Body of pancreas (tissue), 4 donors: ENCODE measurements around the gene PNISR. TPM values are rescaled to one million over a fixed set of nuclear protein-coding genes. Genes with fewer than 3 reads are reported as not detected.

ENCODE experiments used
- ATAC-seq: fragments of 150-250 bp; one replicate; pipeline ENCODE4 v1.9.1; 2016
- DNase-seq, 4 donors: peaks; one replicate each; pipeline ENCODE4 v3.0.0-alpha.2; 2019
- H3K27ac ChIP-seq, 4 donors: fragments of 200-600 bp; sonication (generic); 1 replicate in 3 of 4; 2 replicates in 1 of 4; pipeline versions ENCODE4 v1.5.1 to v1.6.1; 2016 to 2019; ENCODE audit warnings: mild to moderate bottlenecking in 1 of 4, mixed read lengths in 1 of 4, moderate library complexity in 1 of 4
- H3K27me3 ChIP-seq, 2 donors: fragments of 200-600 bp; sonication (generic); one replicate each; pipeline ENCODE4 v1.6.0; 2016; ENCODE audit warnings: mild to moderate bottlenecking in 1 of 2
- H3K36me3 ChIP-seq, 2 donors: fragments of 200-600 bp; sonication (generic); replicated peaks in 1 of 2; 2 replicates each; pipeline ENCODE4 v1.5.1; 2016; ENCODE audit warnings: low read depth in 2 of 2; ENCODE audit not compliant: insufficient read depth in 1 of 2
- H3K4me1 ChIP-seq: fragments of 200-600 bp; sonication (generic); one replicate; pipeline ENCODE4 v1.6.0; 2016
- H3K4me3 ChIP-seq, 2 donors: fragments of 200-600 bp; sonication (generic); 1 replicate in 1 of 2; 2 replicates in 1 of 2; pipeline ENCODE4 v1.5.1; 2016 to 2019
- H3K9me3 ChIP-seq, 3 donors: fragments of 200-600 bp; sonication (generic); 1 replicate in 2 of 3; 2 replicates in 1 of 3; pipeline ENCODE4 v1.5.1; 2016
- POLR2A ChIP-seq, 3 donors: fragments of 450-650 bp; IDR thresholded peaks; one replicate each; pipeline ENCODE4 v1.6.1; 2016; ENCODE audit warnings: antibody characterized with exemption in 3 of 3, mild to moderate bottlenecking in 2 of 3
- WGBS, 2 donors: methylation state at CpG; one replicate each; pipeline ENCODE4 v1.1.5; 2017; 5-methylcytosine and 5-hydroxymethylcytosine counted together
- intact Hi-C: fragments of 100-400 bp; cut with DNase I; formaldehyde crosslinking; loops from one replicate; pipeline ENCODE4 v1.15.1; 2023
- total RNA-seq, 2 donors: library from RNA; depleted of rRNA; stranded (reverse); fragments of >200 nt; gene quantifications; one replicate each; pipeline ENCODE4 v1.1.0, GENCODE V29; 2016
- TF ChIP-seq, protein P1 (sequence below), 7 experiments: fragments of 450-650 bp in 4 of 7; fragments of 200-600 bp in 3 of 7; sonication (generic) in 3 of 7; IDR thresholded peaks; one replicate each; pipeline ENCODE4 v1.5.1; 2016 to 2019; ENCODE audit warnings: antibody characterized with exemption in 7 of 7

Gene PNISR
- total RNA-seq, 2 donors from 2014 or later, result 97.8 to 107 TPM

DNA sequence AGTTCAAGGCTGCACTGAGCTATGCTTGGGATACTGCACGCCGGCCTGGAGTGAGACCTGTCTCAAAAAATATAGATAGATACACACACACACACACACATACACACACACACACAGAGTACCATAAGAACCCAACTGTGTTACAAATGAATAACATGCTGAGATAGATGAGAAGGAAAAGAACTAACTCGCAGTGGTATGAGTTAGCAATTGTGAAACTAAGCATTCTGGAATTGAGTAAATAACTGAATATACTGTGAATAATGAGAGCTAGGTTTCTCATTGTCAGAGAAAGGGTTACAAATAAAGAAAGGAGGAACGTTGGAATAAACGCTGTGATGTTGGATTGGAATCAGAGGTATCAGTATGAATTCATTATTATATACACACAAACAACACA, 61.1 kb downstream of the PNISR start:
- Histone ChIP-seq H3K36me3 (no peaks in the 10 kb centered on the region), H3K27me3 (no peaks in the 10 kb centered on the region), H3K27ac (no peak overlapping the region), H3K4me3 (no peak overlapping the region), H3K4me1 (no peaks in the 10 kb centered on the region), H3K9me3 (no peaks in the 10 kb centered on the region)
- DNase-seq, result no peak
- intact Hi-C loops, result no loop called here
- no peak for ATAC-seq
- TF ChIP-seq POLR2A (IDR thresholded peaks at IDR 0.05), result no peak
- TF ChIP-seq, protein P1, sequence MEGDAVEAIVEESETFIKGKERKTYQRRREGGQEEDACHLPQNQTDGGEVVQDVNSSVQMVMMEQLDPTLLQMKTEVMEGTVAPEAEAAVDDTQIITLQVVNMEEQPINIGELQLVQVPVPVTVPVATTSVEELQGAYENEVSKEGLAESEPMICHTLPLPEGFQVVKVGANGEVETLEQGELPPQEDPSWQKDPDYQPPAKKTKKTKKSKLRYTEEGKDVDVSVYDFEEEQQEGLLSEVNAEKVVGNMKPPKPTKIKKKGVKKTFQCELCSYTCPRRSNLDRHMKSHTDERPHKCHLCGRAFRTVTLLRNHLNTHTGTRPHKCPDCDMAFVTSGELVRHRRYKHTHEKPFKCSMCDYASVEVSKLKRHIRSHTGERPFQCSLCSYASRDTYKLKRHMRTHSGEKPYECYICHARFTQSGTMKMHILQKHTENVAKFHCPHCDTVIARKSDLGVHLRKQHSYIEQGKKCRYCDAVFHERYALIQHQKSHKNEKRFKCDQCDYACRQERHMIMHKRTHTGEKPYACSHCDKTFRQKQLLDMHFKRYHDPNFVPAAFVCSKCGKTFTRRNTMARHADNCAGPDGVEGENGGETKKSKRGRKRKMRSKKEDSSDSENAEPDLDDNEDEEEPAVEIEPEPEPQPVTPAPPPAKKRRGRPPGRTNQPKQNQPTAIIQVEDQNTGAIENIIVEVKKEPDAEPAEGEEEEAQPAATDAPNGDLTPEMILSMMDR (IDR thresholded peaks at IDR 0.05), result no peak
- WGBS, 2 donors, result 68 to 73% methylated on average over 5 of the region's 5 CpGs

DNA sequence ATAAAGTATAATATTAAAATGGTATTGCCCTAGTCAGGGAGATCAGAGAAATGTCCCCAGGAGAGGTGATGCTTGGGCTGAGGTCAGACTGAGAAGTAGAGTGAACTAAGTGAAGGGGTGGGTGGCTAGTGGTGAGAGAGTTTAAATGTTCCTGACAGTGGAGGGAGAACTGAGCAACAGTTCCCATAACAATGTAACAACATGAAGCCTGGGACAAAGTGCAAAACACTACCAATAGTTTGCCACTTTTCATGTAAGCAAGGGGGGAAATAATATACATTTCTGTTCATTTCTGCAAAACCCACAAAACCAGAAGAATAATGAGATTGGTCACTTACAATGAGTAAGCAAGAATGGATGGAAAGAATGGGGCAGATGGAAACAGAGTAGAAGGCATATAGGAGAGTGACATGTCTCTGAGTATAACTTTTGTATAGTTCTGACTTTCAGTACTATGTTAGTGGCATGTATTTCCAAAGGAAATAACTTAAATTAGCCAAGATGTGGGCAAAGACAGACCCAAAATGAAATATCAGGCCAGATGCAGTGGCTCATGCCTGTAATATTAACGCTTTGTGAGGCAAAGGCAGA, 62.3 kb downstream of the PNISR start:
- no peaks in the 10 kb centered on the region for H3K27me3 ChIP-seq
- 90 to 95% methylated on average over 1 of the region's 1 CpG for WGBS, 2 donors
- TF ChIP-seq POLR2A (IDR thresholded peaks at IDR 0.05), result no peak
- TF ChIP-seq, protein P1 (IDR thresholded peaks at IDR 0.05), result no peak
- ATAC-seq (no peak), DNase-seq (no peak)
- H3K9me3 ChIP-seq, result no peaks in the 10 kb centered on the region
- no peak overlapping the region for H3K27ac ChIP-seq
- intact Hi-C loops, result no loop called here
- H3K36me3 ChIP-seq, result no peaks in the 10 kb centered on the region
- H3K4me3 ChIP-seq, result no peak overlapping the region
- H3K4me1 ChIP-seq, result no peaks in the 10 kb centered on the region

DNA sequence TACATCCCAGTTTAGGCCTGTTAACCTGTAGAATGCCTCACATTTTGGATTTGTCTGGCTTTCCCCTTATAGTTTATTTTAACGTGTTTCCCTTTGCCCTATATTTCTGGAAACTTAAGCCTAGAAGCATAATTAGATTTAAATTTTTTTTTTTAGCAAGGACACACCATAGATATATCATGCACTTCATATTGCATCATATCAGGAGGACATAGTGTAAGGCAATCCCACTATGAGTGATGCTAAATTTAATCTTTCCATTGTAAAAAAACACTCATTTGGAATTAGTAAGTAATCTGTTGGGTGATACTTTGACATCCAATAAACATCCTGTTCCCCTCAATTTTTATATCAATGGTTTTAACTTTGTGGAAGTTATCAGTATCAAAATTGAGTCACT, 65.3 kb downstream of the PNISR start:
- H3K4me3 ChIP-seq, result no peak overlapping the region
- no peaks in the 10 kb centered on the region for H3K9me3 ChIP-seq
- H3K27ac ChIP-seq, result no peak overlapping the region
- H3K36me3 ChIP-seq, result no peaks in the 10 kb centered on the region
- intact Hi-C loops, result no loop called here
- ATAC-seq, result no peak
- 26 to 38% methylated on average over 1 of the region's 1 CpG for WGBS, 2 donors
- no peaks in the 10 kb centered on the region for H3K27me3 ChIP-seq
- no peak for DNase-seq
- no peaks in the 10 kb centered on the region for H3K4me1 ChIP-seq
- no peak for TF ChIP-seq POLR2A (IDR thresholded peaks at IDR 0.05)
- TF ChIP-seq, protein P1 (IDR thresholded peaks at IDR 0.05), result no peak

DNA sequence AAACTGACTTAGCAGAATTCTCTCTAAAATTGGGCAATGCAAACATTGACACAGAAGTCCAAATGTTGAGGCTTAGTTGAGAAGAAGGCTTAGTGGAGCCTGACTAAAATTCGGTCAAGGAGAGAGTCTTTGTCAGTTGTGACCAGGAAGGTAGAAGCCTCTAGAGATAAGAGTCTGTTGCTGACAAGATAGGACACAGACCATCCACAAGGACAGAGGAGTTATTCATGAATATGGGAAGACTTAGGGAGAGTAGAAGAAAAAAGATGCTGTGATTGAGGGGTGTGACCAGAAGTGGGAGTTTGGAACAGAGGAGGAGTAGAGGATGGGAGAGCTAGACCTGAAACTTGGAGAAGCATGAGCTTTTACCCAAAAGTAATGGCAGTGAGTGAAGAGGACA, 68.5 kb downstream of the PNISR start:
- no peaks in the 10 kb centered on the region for H3K9me3 ChIP-seq
- WGBS, 2 donors, result 46 to 54% methylated on average over 1 of the region's 1 CpG
- ATAC-seq, result no peak
- no peaks in the 10 kb centered on the region for H3K36me3 ChIP-seq
- no peak overlapping the region for H3K4me3 ChIP-seq
- H3K4me1 ChIP-seq, result no peaks in the 10 kb centered on the region
- intact Hi-C loops, result no loop called here
- DNase-seq, result no peak
- no peaks in the 10 kb centered on the region for H3K27me3 ChIP-seq
- H3K27ac ChIP-seq, result no peak overlapping the region
- TF ChIP-seq, protein P1 (IDR thresholded peaks at IDR 0.05), result no peak
- no peak for TF ChIP-seq POLR2A (IDR thresholded peaks at IDR 0.05)

DNA sequence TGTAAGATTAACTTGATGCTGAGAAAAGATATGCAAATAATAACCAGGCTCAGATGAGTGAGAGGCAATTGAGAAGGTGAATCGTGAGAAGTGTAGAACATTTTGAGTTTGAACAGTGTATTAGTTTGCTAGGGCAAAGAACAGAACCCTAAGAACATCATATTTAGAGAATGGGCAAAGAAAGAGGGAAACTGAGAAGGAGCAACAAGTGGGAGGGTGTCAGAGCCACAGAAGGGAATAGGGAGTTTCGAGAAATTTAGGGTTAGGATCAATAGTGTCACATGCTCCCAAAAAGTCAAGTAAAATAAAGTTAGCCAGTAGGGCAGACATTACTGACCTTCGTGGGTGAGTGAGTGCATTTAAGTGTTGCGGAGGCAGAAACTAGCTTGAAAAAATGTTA, 70.1 kb downstream of the PNISR start:
- intact Hi-C loops, result no loop called here
- no peaks in the 10 kb centered on the region for H3K27me3 ChIP-seq
- TF ChIP-seq POLR2A (IDR thresholded peaks at IDR 0.05), result no peak
- TF ChIP-seq, protein P1 (IDR thresholded peaks at IDR 0.05), result no peak
- H3K9me3 ChIP-seq, result no peaks in the 10 kb centered on the region
- DNase-seq (no peak), ATAC-seq (no peak)
- H3K4me3 ChIP-seq, result no peak overlapping the region
- H3K36me3 ChIP-seq, result no peaks in the 10 kb centered on the region
- WGBS, 2 donors, result 50 to 60% methylated on average over 4 of the region's 4 CpGs
- no peak overlapping the region for H3K27ac ChIP-seq
- H3K4me1 ChIP-seq, result peaks cover 11% of the 10 kb centered on the region
